Mesendoderm (in vitro differentiated cells): ENCODE data around the gene TTC34.

Source experiments
- DNase-seq: peaks from one replicate; pipeline ENCODE4 v3.0.0; 2013
- H2AK5ac ChIP-seq: 2 replicates; pipeline ENCODE4 v1.6.1; 2013; ENCODE audit warnings: low read length, inconsistent platforms
- H2BK120ac ChIP-seq: 2 replicates; pipeline ENCODE4 v1.6.1; 2013; ENCODE audit warnings: low read depth, mild to moderate bottlenecking, low read length, moderate library complexity, mixed read lengths
- H2BK15ac ChIP-seq: replicated peaks from 2 replicates; pipeline ENCODE4 v1.6.1; 2013; ENCODE audit warnings: low read depth, mild to moderate bottlenecking, moderate library complexity
- H2BK5ac ChIP-seq: 2 replicates; pipeline ENCODE4 v1.6.1; 2013; ENCODE audit warnings: low read length, inconsistent platforms
- H3K18ac ChIP-seq: 2 replicates; pipeline ENCODE4 v1.6.1; 2013; ENCODE audit warnings: mild to moderate bottlenecking, low read length, mixed read lengths
- H3K23ac ChIP-seq: one replicate; pipeline ENCODE4 v1.6.1; 2013; ENCODE audit warnings: low read length
- H3K27ac ChIP-seq: 2 replicates; pipeline ENCODE4 v1.5.1; 2013; ENCODE audit warnings: low read depth, mild to moderate bottlenecking, inconsistent platforms, low read length, moderate library complexity
- H3K27me3 ChIP-seq: 2 replicates; pipeline ENCODE4 v1.6.1; 2013; ENCODE audit warnings: low read length, control low read depth, mild to moderate bottlenecking, inconsistent platforms; ENCODE audit not compliant: insufficient read depth, poor library complexity
- H3K36me3 ChIP-seq: 2 replicates; pipeline ENCODE4 v1.6.1; 2013; ENCODE audit warnings: low read length, inconsistent platforms; ENCODE audit not compliant: control insufficient read depth, insufficient read depth
- H3K4ac ChIP-seq: one replicate; pipeline ENCODE4 v1.6.1; 2013; ENCODE audit warnings: low read depth, mild to moderate bottlenecking, low read length, moderate library complexity
- H3K4me1 ChIP-seq: 2 replicates; pipeline ENCODE4 v1.6.1; 2013; ENCODE audit warnings: low read depth, low read length, inconsistent platforms; ENCODE audit not compliant: control insufficient read depth
- H3K4me2 ChIP-seq: 2 replicates; pipeline ENCODE4 v1.6.1; 2013; ENCODE audit warnings: low read length
- H3K4me3 ChIP-seq: 2 replicates; pipeline ENCODE4 v1.5.1; 2013; ENCODE audit warnings: mild to moderate bottlenecking, low read length
- H3K56ac ChIP-seq: one replicate; pipeline ENCODE4 v1.6.1; 2013; ENCODE audit warnings: low read length
- H3K79me1 ChIP-seq: 2 replicates; pipeline ENCODE4 v1.6.1; 2013; ENCODE audit warnings: low read length, inconsistent platforms
- H3K79me2 ChIP-seq: 2 replicates; pipeline ENCODE4 v1.6.1; 2013; ENCODE audit warnings: mild to moderate bottlenecking, low read length; ENCODE audit not compliant: control insufficient read depth, insufficient read depth
- H3K9ac ChIP-seq: 2 replicates; pipeline ENCODE4 v1.6.1; 2013; ENCODE audit warnings: low read length, inconsistent platforms
- H4K5ac ChIP-seq: one replicate; pipeline ENCODE4 v1.6.1; 2013; ENCODE audit warnings: low read length
- H4K8ac ChIP-seq: one replicate; pipeline ENCODE4 v1.6.1; 2013; ENCODE audit warnings: low read depth, mild to moderate bottlenecking, control low read depth, low read length, moderate library complexity
- WGBS: extraction: QIAGEN DNeasy Blood & Tissue Kit; methylation state at CpG from one replicate; pipeline ENCODE4 v1.1.7; 2013; ENCODE audit warnings: low lambda C conversion rate, missing lambda C conversion rate; ENCODE audit not compliant: insufficient coverage; ENCODE audit errors: extremely low coverage; 5-methylcytosine and 5-hydroxymethylcytosine counted together

The TTC34 gene

DNA sequence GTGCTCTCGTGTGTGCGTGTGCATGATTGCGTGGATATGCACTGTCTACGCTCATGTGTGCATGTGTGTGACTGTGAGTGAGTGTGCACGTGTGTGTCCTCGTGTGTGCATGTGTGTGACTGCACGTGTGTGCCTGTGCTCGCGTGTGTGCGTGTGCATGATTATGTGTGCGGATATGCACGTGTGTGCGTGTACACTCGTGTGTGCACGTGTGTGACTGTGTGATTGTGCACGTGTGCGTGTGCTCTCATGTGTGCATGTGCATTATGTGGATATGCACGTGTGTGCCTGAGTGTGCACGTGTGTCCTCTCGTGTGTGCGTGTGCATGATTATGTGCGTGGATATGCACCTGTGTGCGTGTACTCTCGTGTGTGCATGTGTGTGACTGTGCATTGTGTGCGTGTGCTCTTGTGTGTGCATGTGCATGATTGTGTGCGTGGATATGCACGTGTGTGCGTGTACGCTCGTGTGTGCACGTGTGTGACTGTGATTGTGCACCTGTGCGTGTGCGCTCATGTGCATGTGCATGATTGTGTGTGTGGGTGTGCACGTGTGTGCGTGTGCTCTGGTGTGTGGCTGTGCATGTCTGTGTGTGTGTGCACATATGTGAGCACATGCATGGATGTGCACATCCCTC lies 170.9 kb downstream of the TTC34 start:
- no peaks in the 10 kb centered on the region for H3K4me1 ChIP-seq
- no peaks in the 10 kb centered on the region for H3K36me3 ChIP-seq
- no peak overlapping the region for H3K23ac ChIP-seq
- H4K5ac ChIP-seq = no peak overlapping the region
- H3K27ac ChIP-seq = no peak overlapping the region
- no peak overlapping the region for H4K8ac ChIP-seq
- H3K4ac ChIP-seq = no peak overlapping the region
- no peak overlapping the region for H2BK15ac ChIP-seq
- H2BK5ac ChIP-seq = no peak overlapping the region
- no peaks in the 10 kb centered on the region for H3K79me1 ChIP-seq
- H3K4me2 ChIP-seq = no peak overlapping the region
- no peak overlapping the region for H3K9ac ChIP-seq
- no peaks in the 10 kb centered on the region for H3K79me2 ChIP-seq
- no peak overlapping the region for H3K56ac ChIP-seq
- no peak overlapping the region for H3K18ac ChIP-seq
- H3K4me3 ChIP-seq = no peak overlapping the region
- H3K27me3 ChIP-seq = peaks cover 10% of the 10 kb centered on the region
- no CpG with 5 or more reads among the region's 35 CpGs for WGBS
- no peak overlapping the region for H2BK120ac ChIP-seq
- H2AK5ac ChIP-seq = no peak overlapping the region
- DNase-seq = no peak

DNA sequence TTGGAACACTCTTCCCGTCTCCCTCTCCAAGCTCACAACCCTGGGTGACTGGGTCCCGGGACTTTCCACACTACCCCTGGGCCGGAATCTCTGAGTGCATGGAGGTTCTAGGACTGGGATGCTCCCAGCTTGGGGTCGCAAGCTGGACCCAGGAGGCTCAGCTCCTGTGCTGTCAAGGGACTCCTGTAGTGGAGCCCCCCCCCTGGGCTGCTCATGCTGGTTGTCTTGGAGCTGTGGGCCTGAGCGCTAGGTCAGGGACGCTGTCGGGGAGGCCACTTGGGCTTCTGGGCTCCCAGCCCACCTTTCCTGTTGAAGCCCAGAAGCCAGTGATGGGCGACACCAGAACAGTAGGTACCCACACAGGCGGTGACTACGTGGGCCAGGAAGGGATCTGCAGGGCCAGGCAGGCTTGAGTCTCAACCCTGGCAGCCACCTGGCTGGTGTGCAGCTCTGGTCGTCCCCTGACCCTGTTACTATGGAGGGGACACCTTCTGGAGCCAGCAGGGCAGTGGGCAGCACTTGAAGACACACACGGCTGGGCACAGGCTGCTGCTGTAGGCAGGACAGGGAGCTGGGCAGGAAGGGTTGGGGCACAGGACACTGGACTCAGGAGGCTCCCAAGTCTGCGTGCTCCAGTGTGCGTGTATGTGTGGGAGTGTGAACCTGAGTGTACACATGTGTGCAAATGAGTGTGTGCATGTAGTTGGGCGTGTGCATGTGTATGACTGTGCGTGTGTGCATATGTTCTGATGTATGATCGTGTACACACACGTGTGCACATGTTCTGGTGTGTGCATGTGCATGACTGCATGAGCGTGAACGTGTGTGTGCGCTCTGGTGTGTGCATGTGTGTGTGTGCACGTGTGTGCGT lies 171.6 kb downstream of the TTC34 start:
- H3K4ac ChIP-seq = no peak overlapping the region
- no peak overlapping the region for H2BK120ac ChIP-seq
- H3K4me3 ChIP-seq = no peak overlapping the region
- no peaks in the 10 kb centered on the region for H3K79me2 ChIP-seq
- no peaks in the 10 kb centered on the region for H3K79me1 ChIP-seq
- H3K27me3 ChIP-seq = peaks cover 10% of the 10 kb centered on the region
- no peak overlapping the region for H2BK15ac ChIP-seq
- H3K23ac ChIP-seq = no peak overlapping the region
- no peak overlapping the region for H3K56ac ChIP-seq
- WGBS = no CpG with 5 or more reads among the region's 23 CpGs
- H4K8ac ChIP-seq = no peak overlapping the region
- no peak overlapping the region for H3K9ac ChIP-seq
- H3K4me1 ChIP-seq = no peaks in the 10 kb centered on the region
- no peak overlapping the region for H3K27ac ChIP-seq
- no peak overlapping the region for H2BK5ac ChIP-seq
- DNase-seq = no peak
- H3K36me3 ChIP-seq = no peaks in the 10 kb centered on the region
- H2AK5ac ChIP-seq = no peak overlapping the region
- no peak overlapping the region for H4K5ac ChIP-seq
- no peak overlapping the region for H3K4me2 ChIP-seq
- no peak overlapping the region for H3K18ac ChIP-seq

DNA sequence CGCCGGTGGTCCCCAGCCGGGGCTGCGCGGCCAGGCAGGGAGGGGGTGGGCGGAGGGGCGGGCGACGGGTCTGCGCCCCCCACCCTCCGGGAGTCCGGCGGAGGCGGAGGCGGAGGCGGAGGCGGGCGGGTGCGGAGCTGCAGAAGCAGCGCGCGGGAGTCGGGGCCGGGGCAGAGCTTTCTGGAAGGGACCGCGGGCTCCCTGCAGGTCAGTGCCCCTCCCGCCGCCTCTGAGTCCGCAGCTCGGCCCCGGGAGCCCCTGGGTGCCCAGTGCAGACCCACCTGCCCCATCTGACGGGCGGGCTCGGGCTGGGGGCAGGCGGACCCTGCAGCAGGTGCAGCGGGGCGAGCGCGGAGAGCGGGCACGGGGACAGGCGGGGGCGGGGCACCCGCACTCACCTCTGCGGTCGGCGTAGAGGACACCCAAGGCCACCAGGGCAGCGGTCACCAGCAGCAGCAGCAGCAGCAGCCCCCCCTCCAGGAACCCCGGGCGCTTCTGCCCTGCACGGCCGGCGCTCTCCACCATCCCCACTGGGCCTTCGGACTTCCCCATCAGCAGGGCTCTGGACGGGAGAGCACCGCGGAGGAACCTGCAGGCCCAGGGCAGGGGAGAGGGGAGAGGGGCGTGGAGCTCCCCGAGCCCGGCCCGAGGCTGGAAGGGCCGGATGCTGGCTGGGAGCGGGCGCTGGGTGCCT lies 172.4 kb downstream of the TTC34 start:
- Histone ChIP-seq H2BK120ac (no peak overlapping the region), H2AK5ac (no peak overlapping the region), H3K79me2 (no peaks in the 10 kb centered on the region), H3K27me3 (peaks cover 10% of the 10 kb centered on the region), H3K4ac (no peak overlapping the region), H4K8ac (no peak overlapping the region), H2BK5ac (no peak overlapping the region), H4K5ac (no peak overlapping the region), H3K79me1 (no peaks in the 10 kb centered on the region), H2BK15ac (no peak overlapping the region), H3K23ac (no peak overlapping the region), H3K36me3 (no peaks in the 10 kb centered on the region), H3K4me2 (no peak overlapping the region), H3K9ac (no peak overlapping the region), H3K18ac (no peak overlapping the region), H3K4me1 (no peaks in the 10 kb centered on the region), H3K56ac (no peak overlapping the region), H3K27ac (no peak overlapping the region), H3K4me3 (no peak overlapping the region)
- WGBS = no CpG with 5 or more reads among the region's 64 CpGs
- no peak for DNase-seq

DNA sequence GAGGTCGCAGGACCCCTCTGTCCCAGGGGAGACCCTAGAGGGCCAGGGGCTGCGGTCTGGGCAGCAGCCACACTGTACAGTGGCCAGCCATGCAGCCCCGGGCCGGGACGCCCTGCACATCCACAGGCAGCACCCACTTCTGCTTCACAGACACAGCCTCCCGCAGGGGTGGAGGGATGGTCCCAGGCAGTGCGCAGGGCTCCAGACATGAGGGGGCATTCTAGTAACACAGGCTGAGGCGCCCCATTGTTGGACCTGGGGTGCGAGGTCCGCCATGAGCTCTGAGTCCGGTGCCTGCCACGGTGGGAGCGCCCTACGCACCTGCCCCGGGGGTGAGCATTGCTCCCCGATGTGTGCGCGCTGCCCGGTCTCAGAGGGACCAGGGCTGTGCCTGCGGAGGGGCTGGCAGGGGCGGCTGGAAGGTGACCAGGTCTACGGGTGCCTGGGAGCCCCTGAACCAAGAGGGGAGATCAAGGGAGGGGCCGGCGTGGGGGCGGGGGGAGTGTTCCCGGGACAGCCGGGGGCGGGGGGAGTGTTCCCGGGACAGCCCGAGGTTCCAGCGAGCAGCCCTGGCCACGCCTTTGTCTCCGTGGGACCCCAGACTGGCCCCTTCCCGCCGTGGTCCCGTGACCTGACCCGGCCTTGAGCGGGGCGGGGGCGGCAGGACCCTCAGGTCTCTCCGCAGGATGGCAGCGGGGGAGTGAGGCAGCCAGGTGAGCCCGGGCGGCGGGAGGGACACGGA lies 173.1 kb downstream of the TTC34 start:
- no peak overlapping the region for H2BK5ac ChIP-seq
- H3K18ac ChIP-seq = no peak overlapping the region
- no peaks in the 10 kb centered on the region for H3K79me1 ChIP-seq
- no peak overlapping the region for H2BK120ac ChIP-seq
- H4K8ac ChIP-seq = no peak overlapping the region
- H3K27ac ChIP-seq = no peak overlapping the region
- DNase-seq = no peak
- H3K36me3 ChIP-seq = no peaks in the 10 kb centered on the region
- no peaks in the 10 kb centered on the region for H3K4me1 ChIP-seq
- H3K4me2 ChIP-seq = no peak overlapping the region
- no peak overlapping the region for H3K4ac ChIP-seq
- H2BK15ac ChIP-seq = no peak overlapping the region
- H3K79me2 ChIP-seq = no peaks in the 10 kb centered on the region
- peaks cover 10% of the 10 kb centered on the region for H3K27me3 ChIP-seq
- H3K4me3 ChIP-seq = no peak overlapping the region
- WGBS = no CpG with 5 or more reads among the region's 46 CpGs
- H2AK5ac ChIP-seq = no peak overlapping the region
- no peak overlapping the region for H3K9ac ChIP-seq
- no peak overlapping the region for H4K5ac ChIP-seq
- H3K56ac ChIP-seq = no peak overlapping the region
- H3K23ac ChIP-seq = no peak overlapping the region

DNA sequence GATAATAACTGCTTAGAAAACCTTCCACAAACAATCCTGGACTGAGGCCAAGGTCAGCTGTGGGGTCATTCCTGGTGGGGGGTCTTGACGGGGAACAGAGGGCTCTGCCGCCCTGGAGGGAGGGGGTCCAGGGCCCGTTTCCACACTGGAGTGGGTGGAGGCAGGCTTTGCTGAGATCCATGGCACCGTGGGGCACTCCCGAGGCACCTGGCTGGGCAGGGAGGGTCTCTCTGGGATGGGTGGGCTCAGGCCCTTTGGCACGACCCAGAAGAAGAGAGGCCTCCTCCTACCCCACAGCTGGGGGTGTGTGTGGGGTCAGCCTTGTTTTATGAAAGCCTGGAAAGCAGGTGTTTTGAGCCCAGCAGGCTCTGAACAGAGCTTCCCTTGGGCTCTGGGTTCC lies 173.7 kb downstream of the TTC34 start:
- H3K4ac ChIP-seq = no peak overlapping the region
- H2BK120ac ChIP-seq = no peak overlapping the region
- no peaks in the 10 kb centered on the region for H3K79me2 ChIP-seq
- H3K4me3 ChIP-seq = no peak overlapping the region
- no peaks in the 10 kb centered on the region for H3K4me1 ChIP-seq
- H3K23ac ChIP-seq = no peak overlapping the region
- no peak overlapping the region for H2BK5ac ChIP-seq
- no peak overlapping the region for H3K4me2 ChIP-seq
- H3K36me3 ChIP-seq = no peaks in the 10 kb centered on the region
- H3K9ac ChIP-seq = no peak overlapping the region
- no peak overlapping the region for H4K5ac ChIP-seq
- peaks cover 10% of the 10 kb centered on the region for H3K27me3 ChIP-seq
- no peak overlapping the region for H2BK15ac ChIP-seq
- H3K18ac ChIP-seq = no peak overlapping the region
- no peak overlapping the region for H3K27ac ChIP-seq
- no peak overlapping the region for H4K8ac ChIP-seq
- WGBS = no CpG with 5 or more reads among the region's 6 CpGs
- no peak for DNase-seq
- H3K56ac ChIP-seq = no peak overlapping the region
- no peaks in the 10 kb centered on the region for H3K79me1 ChIP-seq
- no peak overlapping the region for H2AK5ac ChIP-seq
